Suprapubic skin (tissue), 4 donors: Measurements from ENCODE around the gene HECW1. TPM values are rescaled to one million over a fixed set of nuclear protein-coding genes. Genes with fewer than 3 reads are reported as not detected.
"Not testable (repeated sequence)": the region's sequence is repeated elsewhere in the genome, so short reads cannot be mapped to it uniquely, and the experiment has no call there.

Experiments used
- DNase-seq, 2 donors: peaks; one replicate each; pipeline ENCODE4 v3.0.0-alpha.2; 2019; ENCODE audit warnings: low spot score in 2 of 2
- H3K27ac ChIP-seq: fragments of 200-600 bp; sonication (generic); one replicate; pipeline ENCODE4 v1.5.1; 2019
- H3K27me3 ChIP-seq: fragments of 200-600 bp; sonication (generic); one replicate; pipeline ENCODE4 v1.5.1; 2019
- H3K36me3 ChIP-seq: fragments of 200-600 bp; sonication (generic); one replicate; pipeline ENCODE4 v1.5.1; 2019
- H3K4me1 ChIP-seq: fragments of 200-600 bp; sonication (generic); one replicate; pipeline ENCODE4 v1.5.1; 2019
- H3K4me3 ChIP-seq: fragments of 200-600 bp; sonication (generic); one replicate; pipeline ENCODE4 v1.5.1; 2019; ENCODE audit warnings: mild to moderate bottlenecking
- H3K9me3 ChIP-seq: fragments of 200-600 bp; sonication (generic); one replicate; pipeline ENCODE4 v1.5.1; 2019
- CTCF ChIP-seq, 2 donors: fragments of 200-600 bp in 1 of 2; fragments of 450-650 bp in 1 of 2; sonication (generic) in 1 of 2; IDR thresholded peaks; one replicate each; pipeline ENCODE4 v1.5.1; 2016 to 2019; ENCODE audit warnings: antibody characterized with exemption in 2 of 2, mild to moderate bottlenecking in 1 of 2, moderate library complexity in 1 of 2
- EP300 ChIP-seq: sonication (generic); formaldehyde crosslinking; IDR thresholded peaks from one replicate; pipeline ENCODE4 v1.6.1; 2017; ENCODE audit warnings: antibody characterized with exemption
- POLR2A ChIP-seq, 2 donors: fragments of 450-650 bp; IDR thresholded peaks; one replicate each; pipeline ENCODE4 v1.6.1; 2017; ENCODE audit warnings: antibody characterized with exemption in 2 of 2, mild to moderate bottlenecking in 2 of 2, moderate library complexity in 2 of 2
- POLR2AphosphoS5 ChIP-seq, 3 donors: sonication (generic); formaldehyde crosslinking; IDR thresholded peaks; one replicate each; pipeline ENCODE4 v1.6.1; 2017; ENCODE audit warnings: antibody characterized with exemption in 3 of 3
- WGBS: methylation state at CpG from one replicate; pipeline ENCODE4 v1.1.5; 2018; 5-methylcytosine and 5-hydroxymethylcytosine counted together
- total RNA-seq, 4 donors: library from RNA; depleted of rRNA; stranded (reverse); fragments of >200 nt; gene quantifications; one replicate each; pipeline ENCODE4 v1.1.0, GENCODE V29; 2016

Gene HECW1
- total RNA-seq, 4 donors from 2014 or later, result 0.17 to 0.73 (median 0.32) TPM; not detected in 1

DNA sequence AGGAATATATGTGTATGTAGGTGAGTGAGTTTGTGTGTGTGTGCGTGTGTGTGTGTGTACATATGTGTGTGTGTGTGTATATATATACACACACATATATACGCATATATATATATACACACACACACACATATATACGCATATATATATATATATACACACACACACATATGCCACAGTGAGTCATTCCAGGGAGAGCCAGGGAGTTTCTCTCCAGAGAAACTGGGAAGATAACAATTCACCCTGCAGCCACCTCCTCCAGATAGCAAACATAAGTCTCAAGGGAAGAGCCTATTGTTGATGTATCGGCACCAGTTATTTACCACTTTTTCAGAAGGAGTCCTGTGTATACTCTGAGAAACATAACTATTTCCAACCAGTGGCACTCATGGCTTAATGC lies 368.1 kb downstream of the HECW1 start:
- no peaks in the 10 kb centered on the region for H3K4me1 ChIP-seq
- H3K27ac ChIP-seq, result no peak overlapping the region
- WGBS, result 80% methylated on average over 4 of the region's 4 CpGs
- H3K27me3 ChIP-seq, result no peaks in the 10 kb centered on the region
- no peak for DNase-seq
- no peaks in the 10 kb centered on the region for H3K36me3 ChIP-seq
- no peaks in the 10 kb centered on the region for H3K9me3 ChIP-seq
- TF ChIP-seq CTCF (IDR thresholded peaks at IDR 0.05) (no peak), EP300 (no peak), POLR2AphosphoS5 (IDR thresholded peaks at IDR 0.05) (no peak), POLR2A (IDR thresholded peaks at IDR 0.05) (no peak)
- H3K4me3 ChIP-seq, result no peak overlapping the region

GRCh38 chr7:43481902-43482678 lies 369.6 kb downstream of the HECW1 start:
- TF ChIP-seq CTCF (IDR thresholded peaks at IDR 0.05) (no peak), POLR2AphosphoS5 (IDR thresholded peaks at IDR 0.05) (no peak), EP300 (no peak), POLR2A (IDR thresholded peaks at IDR 0.05) (no peak)
- no peaks in the 10 kb centered on the region for H3K27me3 ChIP-seq
- no peak overlapping the region for H3K27ac ChIP-seq
- H3K4me3 ChIP-seq, result no peak overlapping the region
- WGBS, result 62% methylated on average over 8 of the region's 8 CpGs
- no peak for DNase-seq
- H3K9me3 ChIP-seq, result no peaks in the 10 kb centered on the region
- no peaks in the 10 kb centered on the region for H3K4me1 ChIP-seq
- no peaks in the 10 kb centered on the region for H3K36me3 ChIP-seq

DNA sequence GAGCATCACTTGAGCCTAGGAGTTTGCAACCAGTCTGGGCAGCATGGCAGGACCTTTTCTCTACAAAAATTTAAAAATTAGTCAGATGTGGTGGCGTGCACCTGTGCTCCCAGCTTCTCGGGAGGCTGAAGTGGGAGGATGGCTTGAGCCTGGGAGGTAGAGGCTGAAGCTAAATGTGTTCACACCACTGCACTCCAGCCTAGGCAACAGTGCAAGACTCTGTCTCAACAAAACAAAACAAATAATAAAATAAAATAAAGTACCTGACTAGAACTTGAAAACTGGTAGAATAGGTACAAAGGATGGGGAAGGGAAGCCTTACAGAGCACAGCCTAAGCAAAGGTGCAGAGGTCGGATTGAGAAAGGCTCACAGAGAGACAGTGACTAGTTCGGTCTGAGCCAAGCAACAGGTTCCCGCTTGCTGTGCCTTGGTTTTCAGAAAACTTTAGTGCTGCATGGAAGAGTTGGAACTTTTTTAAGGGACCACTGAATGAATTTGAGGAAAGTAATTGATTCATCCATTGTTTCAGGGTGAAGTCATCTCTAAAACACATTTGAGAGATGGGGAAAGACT lies 370.3 kb downstream of the HECW1 start:
- no peak overlapping the region for H3K27ac ChIP-seq
- no peaks in the 10 kb centered on the region for H3K27me3 ChIP-seq
- no peak overlapping the region for H3K4me3 ChIP-seq
- 80% methylated on average over 5 of the region's 5 CpGs for WGBS
- no peak for TF ChIP-seq POLR2AphosphoS5 (IDR thresholded peaks at IDR 0.05)
- TF ChIP-seq CTCF (IDR thresholded peaks at IDR 0.05), result no peak
- no peak for TF ChIP-seq EP300
- no peaks in the 10 kb centered on the region for H3K36me3 ChIP-seq
- no peak for DNase-seq
- no peaks in the 10 kb centered on the region for H3K9me3 ChIP-seq
- H3K4me1 ChIP-seq, result no peaks in the 10 kb centered on the region

DNA sequence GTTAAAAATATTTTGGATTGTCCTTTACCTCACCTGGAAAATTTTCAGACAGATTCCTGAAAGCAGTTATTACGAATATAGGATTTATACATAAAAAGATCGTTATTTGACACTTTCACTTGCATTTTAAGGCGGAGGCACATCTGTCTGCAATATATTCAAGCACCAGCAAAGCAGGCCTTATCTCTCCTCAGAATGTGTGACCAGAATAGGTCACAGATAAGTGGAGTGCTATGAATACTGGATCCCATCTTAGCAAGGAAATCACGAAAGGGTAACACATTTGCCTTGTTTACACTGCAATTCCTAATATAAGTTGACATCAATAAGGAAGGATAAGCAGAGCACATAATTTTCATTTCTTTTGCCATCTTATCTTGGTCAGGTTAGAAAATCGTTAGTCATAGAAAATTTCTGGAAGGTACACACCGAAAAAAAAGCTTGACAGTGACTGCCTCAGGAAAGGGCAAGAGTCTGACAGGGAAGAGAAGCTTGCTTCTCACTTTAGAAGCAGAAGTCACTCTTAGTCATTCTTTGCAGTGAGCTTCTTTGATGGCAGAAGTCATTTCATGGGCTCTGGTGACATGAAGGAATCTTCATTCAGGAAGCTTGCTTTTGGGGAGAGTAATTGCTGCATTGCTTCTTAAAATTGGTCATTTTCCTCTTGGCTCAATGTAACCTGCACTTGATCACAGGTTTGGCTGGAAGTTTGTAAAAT lies 372.4 kb downstream of the HECW1 start:
- no peaks in the 10 kb centered on the region for H3K27me3 ChIP-seq
- H3K4me1 ChIP-seq, result no peaks in the 10 kb centered on the region
- H3K4me3 ChIP-seq, result no peak overlapping the region
- no peaks in the 10 kb centered on the region for H3K9me3 ChIP-seq
- H3K36me3 ChIP-seq, result no peaks in the 10 kb centered on the region
- TF ChIP-seq POLR2AphosphoS5 (IDR thresholded peaks at IDR 0.05), result no peak
- no peak for TF ChIP-seq EP300
- no peak for TF ChIP-seq POLR2A (IDR thresholded peaks at IDR 0.05)
- TF ChIP-seq CTCF (IDR thresholded peaks at IDR 0.05), result no peak
- no peak for DNase-seq
- H3K27ac ChIP-seq, result no peak overlapping the region
- 77% methylated on average over 6 of the region's 6 CpGs for WGBS

DNA sequence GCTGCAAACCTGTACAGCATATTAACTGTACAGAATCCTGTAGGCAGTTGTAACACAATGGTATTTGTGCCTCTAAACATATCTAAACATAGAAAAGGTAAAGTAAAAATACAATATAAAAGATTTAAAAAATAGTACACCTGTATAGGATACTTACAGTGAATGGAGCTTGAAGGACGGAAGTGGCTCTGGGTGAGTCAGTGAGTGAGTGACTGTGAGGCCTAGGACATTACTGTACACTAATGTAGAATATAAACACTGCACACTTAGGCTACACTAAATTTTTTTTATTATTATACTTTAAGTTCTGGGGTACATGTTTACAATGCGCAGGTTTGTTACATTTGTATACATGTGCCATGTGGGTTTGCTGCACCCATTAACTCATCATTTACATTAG lies 373.1 kb downstream of the HECW1 start:
- Histone ChIP-seq H3K4me1 (no peaks in the 10 kb centered on the region), H3K4me3 (no peak overlapping the region), H3K27ac (no peak overlapping the region), H3K36me3 (no peaks in the 10 kb centered on the region), H3K9me3 (no peaks in the 10 kb centered on the region), H3K27me3 (no peaks in the 10 kb centered on the region)
- DNase-seq, result no peak
- TF ChIP-seq CTCF (IDR thresholded peaks at IDR 0.05) (no peak), EP300 (no peak), POLR2AphosphoS5 (IDR thresholded peaks at IDR 0.05) (no peak), POLR2A (IDR thresholded peaks at IDR 0.05) (no peak)
- WGBS, result 93% methylated on average over 2 of the region's 2 CpGs

DNA sequence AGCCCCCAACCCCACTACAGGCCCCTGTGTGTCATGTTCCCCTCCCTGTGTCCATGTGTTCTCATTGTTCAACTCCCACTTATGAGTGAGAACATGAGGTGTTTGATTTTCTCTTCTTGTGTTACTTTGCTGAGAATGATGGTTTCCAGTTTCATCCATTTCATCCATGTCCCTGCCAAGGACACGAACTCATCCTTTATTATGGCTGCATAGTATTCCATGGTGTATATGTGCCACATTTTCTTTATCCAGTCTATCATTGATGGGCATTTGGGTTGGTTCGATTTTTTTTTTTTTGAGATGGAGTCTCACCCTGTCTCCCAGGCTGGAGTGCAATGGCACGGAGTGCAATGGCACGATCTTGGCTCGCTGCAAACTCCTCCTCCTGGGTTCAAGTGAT lies 373.6 kb downstream of the HECW1 start:
- not testable (repeated sequence) for H3K9me3 ChIP-seq, H3K27ac ChIP-seq, H3K4me3 ChIP-seq, DNase-seq, H3K36me3 ChIP-seq, H3K4me1 ChIP-seq, H3K27me3 ChIP-seq
- 93% methylated on average over 5 of the region's 5 CpGs for WGBS
